Measurements from ENCODE around the gene DOCK1.

The DOCK1 gene

GRCh38 chr10:126903656-126904360 is 1.4 kb upstream of the DOCK1 start:
- peaks cover 18% of the 10 kb centered on the region for H3K4me1 ChIP-seq (ENCODE audit: control insufficient read depth, insufficient read depth, low read length, unreplicated experiment)
- peak overlapping the region; percentile 94 for H3K4me3 ChIP-seq (ENCODE audit: low read depth, low read length)
- H2AFZ ChIP-seq (ENCODE audit: low read length, unreplicated experiment), result no peak overlapping the region
- H3K36me3 ChIP-seq (ENCODE audit: insufficient read depth, low read length), result no peaks in the 10 kb centered on the region
- peaks cover 27% of the 10 kb centered on the region for H3K79me2 ChIP-seq (ENCODE audit: control insufficient read depth, insufficient read depth, low read length, unreplicated experiment)
- no peak overlapping the region for H3K27ac ChIP-seq (ENCODE audit: low read depth, low read length)
- no peaks in the 10 kb centered on the region for H3K27me3 ChIP-seq (ENCODE audit: insufficient read depth, low read length)

- Histone ChIP-seq H3K36me3 (ENCODE audit: insufficient read depth, low read length) (no peaks in the 10 kb centered on the region), H2AFZ (ENCODE audit: low read length, unreplicated experiment) (no peak overlapping the region), H3K4me1 (ENCODE audit: control insufficient read depth, insufficient read depth, low read length, unreplicated experiment) (peaks cover 18% of the 10 kb centered on the region), H3K27me3 (ENCODE audit: insufficient read depth, low read length) (no peaks in the 10 kb centered on the region), H3K27ac (ENCODE audit: low read depth, low read length) (no peak overlapping the region), H3K4me3 (ENCODE audit: low read depth, low read length) (peak overlapping the region; percentile 94), H3K79me2 (ENCODE audit: control insufficient read depth, insufficient read depth, low read length, unreplicated experiment) (peaks cover 34% of the 10 kb centered on the region)
Observed at GRCh38 chr10:126904516-126904817, 761 bp upstream of the DOCK1 start.

GRCh38 chr10:126905776-126906703 is 812 bp downstream of the DOCK1 start:
- Histone ChIP-seq H3K4me3 (ENCODE audit: low read depth, low read length) (peak overlapping the region; percentile 94), H2AFZ (ENCODE audit: low read length, unreplicated experiment) (peak overlapping the region; percentile 89), H3K27ac (ENCODE audit: low read depth, low read length) (no peak overlapping the region), H3K4me1 (ENCODE audit: control insufficient read depth, insufficient read depth, low read length, unreplicated experiment) (peaks cover 18% of the 10 kb centered on the region), H3K27me3 (ENCODE audit: insufficient read depth, low read length) (no peaks in the 10 kb centered on the region), H3K79me2 (ENCODE audit: control insufficient read depth, insufficient read depth, low read length, unreplicated experiment) (peaks cover 50% of the 10 kb centered on the region), H3K36me3 (ENCODE audit: insufficient read depth, low read length) (no peaks in the 10 kb centered on the region; the same call in 1 of the 2 replicates)

GRCh38 chr10:126906704-126907422 is 1.6 kb downstream of the DOCK1 start:
- no peak overlapping the region for H3K27ac ChIP-seq (ENCODE audit: low read depth, low read length)

GRCh38 chr10:126907423-126907970 is 2.3 kb downstream of the DOCK1 start:
- peaks cover 7% of the 10 kb centered on the region for H3K4me1 ChIP-seq (ENCODE audit: control insufficient read depth, insufficient read depth, low read length, unreplicated experiment)
- no peak overlapping the region for H3K27ac ChIP-seq (ENCODE audit: low read depth, low read length)
- H3K79me2 ChIP-seq (ENCODE audit: control insufficient read depth, insufficient read depth, low read length, unreplicated experiment), result peaks cover 62% of the 10 kb centered on the region
- H2AFZ ChIP-seq (ENCODE audit: low read length, unreplicated experiment), result no peak overlapping the region
- H3K36me3 ChIP-seq (ENCODE audit: insufficient read depth, low read length), result no peaks in the 10 kb centered on the region; the same call in 1 of the 2 replicates
- H3K27me3 ChIP-seq (ENCODE audit: insufficient read depth, low read length), result no peaks in the 10 kb centered on the region
- H3K4me3 ChIP-seq (ENCODE audit: low read depth, low read length), result no peak overlapping the region

More at GRCh38 chr10:126906704-126907422, 1.6 kb downstream of the DOCK1 start:
- Histone ChIP-seq H2AFZ (ENCODE audit: low read length, unreplicated experiment) (no peak overlapping the region), H3K4me3 (ENCODE audit: low read depth, low read length) (peak overlapping the region; percentile 94), H3K27me3 (ENCODE audit: insufficient read depth, low read length) (no peaks in the 10 kb centered on the region), H3K36me3 (ENCODE audit: insufficient read depth, low read length) (no peaks in the 10 kb centered on the region; the same call in 1 of the 2 replicates), H3K79me2 (ENCODE audit: control insufficient read depth, insufficient read depth, low read length, unreplicated experiment) (peaks cover 58% of the 10 kb centered on the region), H3K4me1 (ENCODE audit: control insufficient read depth, insufficient read depth, low read length, unreplicated experiment) (peaks cover 13% of the 10 kb centered on the region)

- no peaks in the 10 kb centered on the region; the same call in 1 of the 2 replicates for H3K36me3 ChIP-seq (ENCODE audit: insufficient read depth, low read length)
- H3K27ac ChIP-seq (ENCODE audit: low read depth, low read length), result no peak overlapping the region
- no peak overlapping the region for H3K4me3 ChIP-seq (ENCODE audit: low read depth, low read length)
- no peaks in the 10 kb centered on the region for H3K27me3 ChIP-seq (ENCODE audit: insufficient read depth, low read length)
- H3K4me1 ChIP-seq (ENCODE audit: control insufficient read depth, insufficient read depth, low read length, unreplicated experiment), result peaks cover 5% of the 10 kb centered on the region
- H2AFZ ChIP-seq (ENCODE audit: low read length, unreplicated experiment), result no peak overlapping the region
- peaks cover 69% of the 10 kb centered on the region for H3K79me2 ChIP-seq (ENCODE audit: control insufficient read depth, insufficient read depth, low read length, unreplicated experiment)
Observed at GRCh38 chr10:126908225-126908624, 3.0 kb downstream of the DOCK1 start.

GRCh38 chr10:126908729-126909128 is 3.5 kb downstream of the DOCK1 start:
- peaks cover 74% of the 10 kb centered on the region for H3K79me2 ChIP-seq (ENCODE audit: control insufficient read depth, insufficient read depth, low read length, unreplicated experiment)
- H2AFZ ChIP-seq (ENCODE audit: low read length, unreplicated experiment), result no peak overlapping the region
- H3K27me3 ChIP-seq (ENCODE audit: insufficient read depth, low read length), result no peaks in the 10 kb centered on the region
- H3K4me1 ChIP-seq (ENCODE audit: control insufficient read depth, insufficient read depth, low read length, unreplicated experiment), result peaks cover 5% of the 10 kb centered on the region
- H3K27ac ChIP-seq (ENCODE audit: low read depth, low read length), result no peak overlapping the region
- no peak overlapping the region for H3K4me3 ChIP-seq (ENCODE audit: low read depth, low read length)
- no peaks in the 10 kb centered on the region; the same call in 1 of the 2 replicates for H3K36me3 ChIP-seq (ENCODE audit: insufficient read depth, low read length)

GRCh38 chr10:126909147-126909546 is 3.9 kb downstream of the DOCK1 start:
- H2AFZ ChIP-seq (ENCODE audit: low read length, unreplicated experiment), result no peak overlapping the region
- H3K4me1 ChIP-seq (ENCODE audit: control insufficient read depth, insufficient read depth, low read length, unreplicated experiment), result peaks cover 5% of the 10 kb centered on the region
- H3K4me3 ChIP-seq (ENCODE audit: low read depth, low read length), result no peak overlapping the region
- no peak overlapping the region for H3K27ac ChIP-seq (ENCODE audit: low read depth, low read length)
- no peaks in the 10 kb centered on the region; the same call in 1 of the 2 replicates for H3K36me3 ChIP-seq (ENCODE audit: insufficient read depth, low read length)
- H3K79me2 ChIP-seq (ENCODE audit: control insufficient read depth, insufficient read depth, low read length, unreplicated experiment), result peaks cover 78% of the 10 kb centered on the region
- H3K27me3 ChIP-seq (ENCODE audit: insufficient read depth, low read length), result no peaks in the 10 kb centered on the region

- Histone ChIP-seq H3K27ac (ENCODE audit: low read depth, low read length) (no peak overlapping the region), H2AFZ (ENCODE audit: low read length, unreplicated experiment) (no peak overlapping the region), H3K4me3 (ENCODE audit: low read depth, low read length) (no peak overlapping the region), H3K79me2 (ENCODE audit: control insufficient read depth, insufficient read depth, low read length, unreplicated experiment) (peaks cover 87% of the 10 kb centered on the region), H3K4me1 (ENCODE audit: control insufficient read depth, insufficient read depth, low read length, unreplicated experiment) (no peaks in the 10 kb centered on the region), H3K27me3 (ENCODE audit: insufficient read depth, low read length) (no peaks in the 10 kb centered on the region), H3K36me3 (ENCODE audit: insufficient read depth, low read length) (no peaks in the 10 kb centered on the region; the same call in 1 of the 2 replicates)
Observed at GRCh38 chr10:126910196-126910595, 5.0 kb downstream of the DOCK1 start.

GRCh38 chr10:126910798-126911197 is 5.6 kb downstream of the DOCK1 start:
- Histone ChIP-seq H3K36me3 (ENCODE audit: insufficient read depth, low read length) (no peaks in the 10 kb centered on the region; the same call in 1 of the 2 replicates), H3K27ac (ENCODE audit: low read depth, low read length) (no peak overlapping the region), H3K27me3 (ENCODE audit: insufficient read depth, low read length) (no peaks in the 10 kb centered on the region), H3K4me1 (ENCODE audit: control insufficient read depth, insufficient read depth, low read length, unreplicated experiment) (no peaks in the 10 kb centered on the region), H3K4me3 (ENCODE audit: low read depth, low read length) (no peak overlapping the region), H3K79me2 (ENCODE audit: control insufficient read depth, insufficient read depth, low read length, unreplicated experiment) (peaks cover 91% of the 10 kb centered on the region), H2AFZ (ENCODE audit: low read length, unreplicated experiment) (no peak overlapping the region)

All from ACC112 (cell line).